Rectal smooth muscle tissue (tissue), 1 donor: ENCODE measurements around the gene DIS3L.

Experiments used
- H3K27ac ChIP-seq: one replicate; pipeline ENCODE4 v1.7.0; 2013; ENCODE audit warnings: low read depth, low read length, inconsistent platforms
- H3K27me3 ChIP-seq: one replicate; pipeline ENCODE4 v1.7.0; 2013; ENCODE audit warnings: low read length; ENCODE audit not compliant: control insufficient read depth, insufficient read depth
- H3K36me3 ChIP-seq: one replicate; pipeline ENCODE4 v1.7.0; 2013; ENCODE audit warnings: low read length; ENCODE audit not compliant: control insufficient read depth, insufficient read depth
- H3K4me1 ChIP-seq: one replicate; pipeline ENCODE4 v1.7.0; 2013; ENCODE audit warnings: low read length; ENCODE audit not compliant: control insufficient read depth, insufficient read depth
- H3K4me3 ChIP-seq: one replicate; pipeline ENCODE4 v1.7.0; 2013; ENCODE audit warnings: low read length
- H3K9ac ChIP-seq: one replicate; pipeline ENCODE4 v1.7.0; 2013; ENCODE audit warnings: low read length

Gene DIS3L

DNA sequence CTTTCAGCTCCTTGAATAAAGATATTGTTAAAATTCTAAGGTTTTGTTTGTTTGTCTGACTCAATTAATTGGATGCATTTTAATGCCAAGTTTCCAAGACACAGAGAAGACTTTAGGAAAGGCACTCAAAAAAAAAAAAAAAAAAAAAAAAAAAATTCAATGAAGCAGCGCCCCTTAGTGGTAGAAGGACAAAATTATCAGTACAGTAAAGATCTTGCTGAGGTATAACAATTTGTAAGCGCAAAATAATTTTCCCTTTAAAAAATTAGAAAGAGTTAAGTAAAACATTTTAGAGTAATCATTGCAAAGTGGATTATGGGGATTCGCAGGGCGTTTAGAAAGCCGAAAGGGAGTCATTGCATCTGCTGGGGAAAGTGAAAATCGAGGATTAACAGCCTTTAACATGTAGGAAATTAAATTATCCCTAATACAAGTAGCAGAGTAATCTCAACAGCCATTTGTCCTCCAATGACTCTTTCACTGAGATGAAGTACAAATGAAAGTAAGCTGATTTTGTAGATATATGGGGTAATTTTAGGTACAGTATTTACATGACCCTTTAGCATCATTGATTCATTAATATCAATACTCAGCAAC is 5.8 kb upstream of the DIS3L start:
- H3K4me1 ChIP-seq: peaks cover 3% of the 10 kb centered on the region
- no peaks in the 10 kb centered on the region for H3K36me3 ChIP-seq
- no peak overlapping the region for H3K4me3 ChIP-seq
- H3K27me3 ChIP-seq: no peaks in the 10 kb centered on the region
- H3K9ac ChIP-seq: no peak overlapping the region
- H3K27ac ChIP-seq: no peak overlapping the region

DNA sequence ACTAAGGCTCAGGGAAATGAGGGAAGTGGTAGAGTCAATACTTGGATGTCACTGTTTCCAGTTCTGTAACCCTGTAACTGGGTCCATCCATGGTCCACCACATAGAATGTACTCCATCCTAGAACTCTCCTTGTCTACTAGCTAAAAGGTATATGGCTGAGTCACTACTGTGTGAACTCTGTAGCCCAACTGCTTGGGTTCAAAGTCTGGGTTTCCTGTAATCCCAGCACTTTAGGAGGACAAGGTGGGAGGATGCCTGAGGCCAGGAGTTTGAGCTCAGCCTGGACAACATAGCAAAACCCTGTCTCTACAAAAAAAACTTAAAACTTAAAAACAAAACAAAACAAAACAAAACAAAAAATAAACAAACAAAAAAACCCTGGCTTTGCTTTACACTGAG is 5.3 kb upstream of the DIS3L start:
- no peak overlapping the region for H3K4me3 ChIP-seq
- no peak overlapping the region for H3K9ac ChIP-seq
- H3K27ac ChIP-seq: no peak overlapping the region
- H3K36me3 ChIP-seq: no peaks in the 10 kb centered on the region
- peaks cover 5% of the 10 kb centered on the region for H3K4me1 ChIP-seq
- H3K27me3 ChIP-seq: no peaks in the 10 kb centered on the region

DNA sequence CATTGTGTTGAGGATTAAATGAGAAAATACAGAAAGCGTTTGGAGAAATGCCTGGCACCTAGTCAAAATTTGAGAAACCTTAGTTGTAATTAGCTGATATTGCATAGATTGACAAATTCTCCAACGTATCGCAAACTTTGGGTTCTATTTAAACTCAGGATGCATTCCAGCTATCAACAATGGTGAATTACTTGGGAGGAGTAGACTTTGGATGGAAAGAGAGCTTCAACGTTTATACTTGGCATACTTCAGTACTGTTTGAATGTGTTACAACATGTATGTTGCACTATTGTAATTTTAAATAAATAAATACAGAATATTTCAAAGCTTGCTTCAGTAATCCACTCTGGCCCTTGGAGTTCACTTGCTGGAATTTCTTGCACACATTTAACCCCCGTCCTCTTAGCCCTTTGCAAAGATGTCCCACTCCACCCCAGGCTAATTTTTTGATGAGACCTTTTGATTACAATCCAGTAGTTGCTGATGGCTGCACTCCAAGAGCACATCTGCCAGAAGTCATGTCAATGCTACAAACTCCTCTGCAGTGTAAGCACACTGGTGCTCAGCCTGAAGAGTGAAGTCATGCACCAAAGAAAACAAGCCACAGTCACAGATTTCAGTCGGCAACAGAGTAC is 4.7 kb upstream of the DIS3L start:
- Histone ChIP-seq H3K27ac (no peak overlapping the region), H3K9ac (no peak overlapping the region), H3K27me3 (no peaks in the 10 kb centered on the region), H3K36me3 (no peaks in the 10 kb centered on the region), H3K4me1 (peaks cover 5% of the 10 kb centered on the region), H3K4me3 (no peak overlapping the region)

DNA sequence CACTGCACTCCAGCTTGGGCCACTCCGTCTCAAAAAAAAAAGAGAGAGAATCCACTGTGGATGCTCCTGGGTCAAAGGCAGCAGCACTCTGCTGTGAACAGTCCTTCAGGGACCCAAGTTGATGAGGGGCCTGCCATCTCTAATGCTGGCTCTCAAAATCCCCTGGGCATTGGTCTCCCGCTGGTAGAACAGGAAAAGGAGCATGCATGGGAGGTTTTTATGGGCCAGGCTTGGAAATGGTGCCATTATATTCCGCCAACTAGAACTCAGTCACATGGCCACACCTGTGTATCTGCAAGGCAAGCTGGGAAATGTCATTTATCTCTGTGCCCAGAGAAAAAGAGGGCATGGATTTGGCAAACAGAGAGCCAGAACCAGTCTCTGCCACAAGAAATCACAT is 3.4 kb upstream of the DIS3L start:
- Histone ChIP-seq H3K9ac (no peak overlapping the region), H3K27ac (no peak overlapping the region), H3K27me3 (no peaks in the 10 kb centered on the region), H3K4me1 (peaks cover 13% of the 10 kb centered on the region), H3K36me3 (no peaks in the 10 kb centered on the region), H3K4me3 (no peak overlapping the region)

DNA sequence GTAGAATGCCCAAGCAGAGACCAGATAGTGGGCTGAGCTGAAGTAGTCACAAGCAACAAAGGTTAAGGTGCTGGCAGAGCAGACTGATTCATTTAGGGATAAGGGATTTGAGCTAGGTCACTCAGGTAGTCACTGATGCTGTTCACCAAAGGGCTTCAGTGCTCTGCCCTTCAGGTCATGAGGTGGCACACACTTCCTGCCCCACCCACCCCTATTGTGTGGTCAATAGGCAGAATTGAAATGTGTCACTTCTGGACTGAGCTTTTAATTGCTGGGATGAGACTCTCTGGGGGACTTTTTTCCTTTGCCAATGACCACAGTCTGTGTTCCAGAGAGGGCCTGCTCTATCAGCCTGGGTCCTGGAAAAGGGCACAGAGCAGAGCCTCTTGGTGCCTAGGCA is 2.9 kb upstream of the DIS3L start:
- Histone ChIP-seq H3K36me3 (no peaks in the 10 kb centered on the region), H3K27me3 (no peaks in the 10 kb centered on the region), H3K4me3 (no peak overlapping the region), H3K27ac (no peak overlapping the region), H3K4me1 (peaks cover 15% of the 10 kb centered on the region), H3K9ac (no peak overlapping the region)

DNA sequence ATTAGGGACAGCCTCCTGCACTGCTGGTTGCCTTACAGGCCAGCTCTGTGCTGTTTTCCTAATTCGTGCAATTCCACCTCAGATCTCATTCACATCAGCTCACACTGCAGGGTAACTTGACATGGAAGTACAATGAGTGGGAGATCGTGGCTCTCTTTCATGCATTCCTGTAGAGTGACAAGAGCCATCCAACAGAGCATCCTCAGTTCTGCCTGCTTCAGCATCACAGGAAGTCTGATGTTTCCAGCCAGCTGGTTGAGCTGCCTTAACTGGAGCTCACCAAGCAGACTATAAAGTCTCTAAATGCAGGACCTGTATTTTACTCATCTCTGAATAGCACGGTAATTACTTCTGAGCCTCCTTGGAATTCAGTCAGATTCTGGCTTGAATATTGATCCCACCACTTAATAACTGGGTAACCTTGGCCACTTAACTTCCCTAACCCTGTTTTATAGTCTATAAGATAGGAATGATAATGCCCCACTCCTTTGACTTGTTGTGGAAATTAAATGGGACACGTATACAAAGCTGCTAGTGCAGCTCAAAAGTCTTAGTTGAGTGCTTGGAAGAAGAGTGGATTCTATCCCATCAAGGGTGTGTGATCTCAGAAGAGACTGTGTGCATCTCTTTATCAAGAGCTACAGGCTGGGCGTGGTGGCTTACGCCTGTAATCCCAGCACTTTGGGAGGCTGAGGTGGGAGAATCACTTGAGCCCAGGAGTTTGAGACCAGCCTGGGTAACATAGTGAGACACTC is 1.4 kb upstream of the DIS3L start:
- Histone ChIP-seq H3K27me3 (no peaks in the 10 kb centered on the region), H3K4me1 (peaks cover 15% of the 10 kb centered on the region), H3K9ac (no peak overlapping the region), H3K27ac (no peak overlapping the region), H3K4me3 (no peak overlapping the region), H3K36me3 (no peaks in the 10 kb centered on the region)

DNA sequence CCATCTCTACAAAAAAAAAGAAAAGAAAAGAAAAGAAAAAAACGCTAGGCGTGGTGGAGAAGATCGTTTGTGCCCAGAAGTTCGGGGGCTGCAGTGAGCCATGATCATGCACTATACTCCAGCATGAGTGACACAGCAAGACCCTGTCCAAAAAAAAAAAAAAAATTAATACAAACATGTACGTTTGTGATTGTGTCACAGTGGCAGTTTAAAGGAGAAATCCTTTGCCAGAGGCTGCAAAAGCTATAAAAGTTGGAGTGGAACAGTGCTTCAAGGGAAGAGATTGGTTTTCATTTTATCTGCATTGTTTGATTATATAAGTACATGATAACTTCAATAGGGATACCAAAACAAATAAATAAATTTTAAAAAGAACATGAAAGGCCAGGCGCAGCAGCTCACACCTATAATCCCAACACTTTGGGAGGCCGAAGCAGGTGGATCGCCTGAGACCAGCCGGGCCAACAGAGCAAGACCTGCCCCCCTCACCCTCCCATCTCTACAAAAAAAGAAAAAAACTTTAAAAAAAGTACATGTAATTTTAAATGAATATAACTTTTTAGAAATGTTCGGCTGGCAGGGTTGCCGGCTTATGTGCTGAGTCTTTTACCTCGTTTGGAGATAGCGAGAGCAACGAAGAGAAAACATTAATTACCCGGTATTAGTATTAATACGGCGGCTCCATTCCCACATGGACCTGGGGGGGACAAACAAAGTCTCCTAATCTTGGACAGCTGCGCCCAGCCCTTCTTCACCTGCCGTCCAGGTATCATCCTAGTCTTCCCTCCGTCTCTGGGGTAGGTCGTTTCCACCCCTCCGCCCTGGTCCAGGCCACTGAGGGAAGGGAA is 573 bp upstream of the DIS3L start:
- H3K27me3 ChIP-seq: no peaks in the 10 kb centered on the region
- H3K4me1 ChIP-seq: peaks cover 15% of the 10 kb centered on the region
- H3K27ac ChIP-seq: peak overlapping the region; percentile 90
- no peaks in the 10 kb centered on the region for H3K36me3 ChIP-seq
- H3K9ac ChIP-seq: peak overlapping the region; percentile 80
- H3K4me3 ChIP-seq: peak overlapping the region; percentile 74

DNA sequence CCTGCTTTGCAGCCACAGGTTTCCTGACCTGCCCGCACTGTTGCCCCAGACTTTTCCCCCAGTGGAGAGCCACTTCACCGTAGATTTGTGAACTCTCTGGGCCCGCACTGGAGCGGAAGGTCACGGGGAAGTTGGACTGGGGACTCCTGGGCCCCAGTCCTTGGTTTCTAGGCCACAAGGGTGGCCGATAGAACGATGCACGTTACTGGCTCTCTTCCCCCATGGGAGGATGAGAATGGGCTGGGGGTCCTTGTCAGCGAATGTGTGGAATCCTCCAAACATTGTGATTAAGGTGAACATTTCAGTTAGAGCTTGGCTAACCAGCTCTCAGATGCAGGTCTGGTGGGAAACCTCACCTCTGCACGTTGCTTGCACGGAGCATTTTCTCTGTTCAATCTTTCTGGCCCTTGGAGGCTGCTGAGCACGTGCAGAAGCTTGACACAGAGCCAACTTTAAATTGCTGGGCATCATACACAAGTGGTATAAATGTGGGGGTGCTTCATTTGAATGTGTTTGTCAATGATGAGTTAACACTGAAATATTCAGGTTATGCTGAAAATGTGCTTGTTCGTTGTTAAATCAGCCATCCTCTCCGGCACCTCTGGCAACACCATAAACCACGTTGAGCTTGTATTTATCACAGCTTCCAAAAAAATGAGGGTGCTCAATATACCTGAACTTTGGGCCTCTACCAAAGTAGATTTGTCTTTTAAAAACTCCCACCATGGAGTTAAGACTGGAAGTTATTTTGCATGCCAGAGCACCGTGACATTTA is 976 bp downstream of the DIS3L start:
- Histone ChIP-seq H3K27me3 (no peaks in the 10 kb centered on the region), H3K9ac (peak overlapping the region; percentile 77), H3K4me3 (peak overlapping the region; percentile 74), H3K4me1 (peaks cover 15% of the 10 kb centered on the region), H3K36me3 (no peaks in the 10 kb centered on the region), H3K27ac (peak overlapping the region; percentile 90)

DNA sequence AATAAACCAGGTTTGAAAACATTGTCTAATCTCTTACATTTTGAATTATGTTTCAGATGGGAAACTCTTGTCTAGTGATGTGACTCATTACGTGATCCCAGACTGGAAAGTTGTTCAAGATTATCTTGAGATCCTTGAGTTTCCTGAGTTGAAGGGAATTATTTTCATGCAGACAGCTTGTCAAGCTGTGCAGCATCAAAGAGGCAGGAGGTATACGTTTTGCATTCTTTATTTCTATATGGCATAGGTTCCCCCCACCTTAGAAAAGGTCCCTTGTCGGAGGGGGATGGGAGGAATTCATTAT is 1.5 kb downstream of the DIS3L start:
- H3K4me1 ChIP-seq: peaks cover 15% of the 10 kb centered on the region
- peak overlapping the region; percentile 90 for H3K27ac ChIP-seq
- no peaks in the 10 kb centered on the region for H3K36me3 ChIP-seq
- H3K9ac ChIP-seq: no peak overlapping the region
- no peak overlapping the region for H3K4me3 ChIP-seq
- H3K27me3 ChIP-seq: no peaks in the 10 kb centered on the region

DNA sequence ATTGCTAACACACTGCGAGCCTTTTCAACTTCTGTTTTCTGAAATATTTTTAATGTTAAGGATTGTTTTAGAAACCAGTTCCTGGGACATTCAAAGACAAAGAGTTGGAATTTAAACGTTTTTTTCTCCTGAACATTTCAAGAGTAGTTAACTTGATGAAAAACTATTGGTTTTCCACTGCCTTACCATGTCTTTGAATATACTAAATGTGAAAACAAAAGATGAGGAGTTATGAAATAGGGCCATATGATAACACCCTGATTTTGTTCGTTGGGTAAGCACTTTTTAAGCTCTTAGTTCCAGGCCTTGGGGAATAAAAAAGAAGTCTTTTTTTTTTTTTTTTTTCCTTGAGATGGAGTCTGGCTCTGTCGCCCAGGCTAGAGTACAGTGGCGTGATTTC is 2.8 kb downstream of the DIS3L start:
- Histone ChIP-seq H3K4me1 (peaks cover 15% of the 10 kb centered on the region), H3K36me3 (no peaks in the 10 kb centered on the region), H3K4me3 (no peak overlapping the region), H3K9ac (no peak overlapping the region), H3K27ac (no peak overlapping the region), H3K27me3 (no peaks in the 10 kb centered on the region)

DNA sequence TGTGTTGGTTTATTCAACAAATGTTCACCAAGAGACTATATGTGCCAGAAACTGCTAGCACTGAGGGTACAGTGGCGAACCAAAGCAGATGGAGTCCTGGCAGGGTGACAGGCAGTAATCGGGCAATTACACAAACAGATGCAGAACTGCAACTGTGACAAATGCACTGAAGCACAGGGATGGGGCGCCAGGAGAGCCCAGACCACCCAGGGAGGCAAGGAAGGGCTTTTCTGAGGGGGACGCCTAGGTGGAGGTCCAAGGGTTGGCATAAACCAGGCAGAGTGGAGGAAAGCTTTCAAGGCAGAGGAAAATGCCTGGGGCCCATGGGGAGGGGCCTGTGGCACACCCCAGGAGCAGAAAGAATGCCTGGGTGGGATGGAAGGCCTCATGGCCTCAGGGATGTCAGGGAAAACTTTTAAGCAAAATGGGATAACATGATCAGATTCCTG is 5.5 kb downstream of the DIS3L start:
- H3K9ac ChIP-seq: no peak overlapping the region
- no peak overlapping the region for H3K27ac ChIP-seq
- H3K27me3 ChIP-seq: no peaks in the 10 kb centered on the region
- no peak overlapping the region for H3K4me3 ChIP-seq
- peaks cover 10% of the 10 kb centered on the region for H3K4me1 ChIP-seq
- no peaks in the 10 kb centered on the region for H3K36me3 ChIP-seq
